ENCODE results near the gene PNPLA1. TPM values are rescaled to one million over a fixed set of nuclear protein-coding genes. Genes with fewer than 3 reads are reported as not detected.

The PNPLA1 gene
- 1 to 10 TPM; 2.1 to 3.1 (median 3.0) TPM for polyA plus RNA-seq (ENCODE audit: insufficient read length in 3 of 3)

GRCh38 chr6:36269834-36270705 is at the start of gene PNPLA1:
Gene PNPLA1 (plus strand): TSS chr6:36270060. CDS start chr6:36270460, 400 bp downstream.
- DNase-seq (ENCODE audit: low read depth in 3 of 3, low spot score in 2 of 3) = no peak

GRCh38 chr6:36220226-36220625 is 49.6 kb upstream of the PNPLA1 start:
- no peak for DNase-seq (ENCODE audit: low read depth in 3 of 3, low spot score in 2 of 3)

- DNase-seq (ENCODE audit: low read depth in 3 of 3, low spot score in 2 of 3) = no peak
These were observed 48.2 kb upstream of the PNPLA1 start for GRCh38 chr6:36221674-36222073.

- no peak for DNase-seq (ENCODE audit: low read depth in 3 of 3, low spot score in 2 of 3)
These were observed 46.9 kb upstream of the PNPLA1 start for GRCh38 chr6:36222924-36223323.

GRCh38 chr6:36223706-36224105 is 46.2 kb upstream of the PNPLA1 start:
- no peak for DNase-seq (ENCODE audit: low read depth in 3 of 3, low spot score in 2 of 3)

GRCh38 chr6:36224918-36225461 is 44.9 kb upstream of the PNPLA1 start:
- DNase-seq (ENCODE audit: low read depth in 3 of 3, low spot score in 2 of 3) = no peak

- no peak for DNase-seq (ENCODE audit: low read depth in 3 of 3, low spot score in 2 of 3)
These were observed 43.3 kb upstream of the PNPLA1 start for GRCh38 chr6:36226438-36227047.

GRCh38 chr6:36227379-36228228 is 42.3 kb upstream of the PNPLA1 start:
- no peak for DNase-seq (ENCODE audit: low read depth in 3 of 3, low spot score in 2 of 3)

GRCh38 chr6:36229223-36229622 is 40.6 kb upstream of the PNPLA1 start:
- no peak for DNase-seq (ENCODE audit: low read depth in 3 of 3, low spot score in 2 of 3)

GRCh38 chr6:36230371-36230770 is 39.5 kb upstream of the PNPLA1 start:
- no peak for DNase-seq (ENCODE audit: low read depth in 3 of 3, low spot score in 2 of 3)

GRCh38 chr6:36232172-36232571 is 37.7 kb upstream of the PNPLA1 start:
- no peak for DNase-seq (ENCODE audit: low read depth in 3 of 3, low spot score in 2 of 3)

GRCh38 chr6:36235309-36235708 is 34.6 kb upstream of the PNPLA1 start:
- DNase-seq (ENCODE audit: low read depth in 3 of 3, low spot score in 2 of 3) = no peak

- no peak for DNase-seq (ENCODE audit: low read depth in 3 of 3, low spot score in 2 of 3)
These were observed 34.0 kb upstream of the PNPLA1 start for GRCh38 chr6:36235862-36236261.

- DNase-seq (ENCODE audit: low read depth in 3 of 3, low spot score in 2 of 3) = no peak
These were observed 30.1 kb upstream of the PNPLA1 start for GRCh38 chr6:36239774-36240173.

GRCh38 chr6:36241728-36242127 is 28.1 kb upstream of the PNPLA1 start:
- DNase-seq (ENCODE audit: low read depth in 3 of 3, low spot score in 2 of 3) = no peak

GRCh38 chr6:36242161-36242560 is 27.7 kb upstream of the PNPLA1 start:
- DNase-seq (ENCODE audit: low read depth in 3 of 3, low spot score in 2 of 3) = no peak

GRCh38 chr6:36242626-36243025 is 27.2 kb upstream of the PNPLA1 start:
- DNase-seq (ENCODE audit: low read depth in 3 of 3, low spot score in 2 of 3) = no peak

GRCh38 chr6:36243562-36244212 is 26.2 kb upstream of the PNPLA1 start:
- DNase-seq (ENCODE audit: low read depth in 3 of 3, low spot score in 2 of 3) = no peak

- DNase-seq (ENCODE audit: low read depth in 3 of 3, low spot score in 2 of 3) = no peak
These were observed 25.1 kb upstream of the PNPLA1 start for GRCh38 chr6:36244641-36245280.

GRCh38 chr6:36245572-36246061 is 24.2 kb upstream of the PNPLA1 start:
- DNase-seq (ENCODE audit: low read depth in 3 of 3, low spot score in 2 of 3) = no peak

All from right renal cortex interstitium (tissue), 3 donors.